HG03039 (cell line): ENCODE measurements around the gene IER3.
"Not testable (repeated sequence)": the region's sequence is repeated elsewhere in the genome, so short reads cannot be mapped to it uniquely, and the experiment has no call there.

Experiments
- ATAC-seq: cut with Tn5 transposase; IDR thresholded peaks from one replicate; pipeline ENCODE4 v1.9.1; 2021; ENCODE audit warnings: mild to moderate bottlenecking, moderate library complexity; ENCODE audit not compliant: unreplicated experiment

IER3 gene

DNA sequence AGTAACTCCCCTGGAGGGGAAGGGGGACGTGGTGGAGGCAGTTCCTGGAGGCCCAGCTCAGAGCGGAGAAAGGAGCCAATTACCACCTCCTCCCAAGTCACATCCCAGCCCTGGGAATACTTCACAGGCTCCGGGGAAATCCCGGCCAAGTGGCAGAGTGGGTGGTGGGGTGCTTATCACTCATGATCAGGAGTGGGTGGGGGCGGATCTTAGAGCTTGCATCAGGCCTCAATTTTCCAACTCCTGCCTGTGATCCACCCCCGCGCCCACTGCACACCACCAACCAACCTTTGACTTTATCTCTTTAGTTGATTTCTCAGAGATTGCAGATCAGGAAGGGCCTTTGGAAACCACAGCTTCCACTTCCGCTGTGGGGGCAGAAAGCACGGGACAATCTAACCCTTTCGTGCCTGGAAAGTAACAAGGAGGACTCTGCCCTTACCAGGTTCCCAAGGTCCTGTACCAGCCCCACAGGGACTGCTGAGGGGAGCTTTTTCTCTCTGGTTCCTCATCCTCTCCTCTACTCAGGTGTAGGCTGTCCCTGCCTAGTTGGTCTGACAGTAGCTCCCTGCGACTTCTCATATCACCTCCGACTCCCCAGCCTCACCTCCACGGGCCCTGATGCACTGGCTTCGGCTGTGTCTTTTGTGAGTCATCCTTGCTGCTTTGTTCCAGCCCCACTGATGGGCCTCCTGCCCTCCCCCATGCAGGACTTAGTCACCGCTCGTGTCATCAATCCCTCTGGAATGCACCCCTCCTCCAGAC is 24.9 kb upstream of the IER3 start:
- no peak for ATAC-seq

- no peak for ATAC-seq
Measured at GRCh38 chr6:30768634-30769087, 24.3 kb upstream of the IER3 start.

DNA sequence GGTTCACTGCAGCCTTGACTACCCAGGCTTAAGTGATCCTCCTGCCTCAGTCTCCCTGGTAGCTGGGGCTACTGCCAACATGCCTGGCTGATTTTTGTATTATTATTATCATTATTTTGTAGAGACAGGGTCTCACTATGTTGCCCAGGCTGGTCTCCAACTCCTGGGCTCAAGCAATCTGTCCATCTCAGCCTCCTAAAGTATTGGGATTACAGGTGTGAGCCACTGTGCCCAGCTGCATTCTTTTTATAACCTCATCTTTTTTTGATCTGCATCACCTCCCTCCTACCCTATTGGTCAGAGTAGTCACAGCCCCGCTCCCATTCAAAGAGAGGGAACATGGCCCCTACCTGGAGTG is 23.6 kb upstream of the IER3 start:
- no peak for ATAC-seq

GRCh38 chr6:30767158-30767943 is 23.0 kb upstream of the IER3 start:
- ATAC-seq: no peak

GRCh38 chr6:30766461-30767157 is 22.3 kb upstream of the IER3 start:
- ATAC-seq: no peak

DNA sequence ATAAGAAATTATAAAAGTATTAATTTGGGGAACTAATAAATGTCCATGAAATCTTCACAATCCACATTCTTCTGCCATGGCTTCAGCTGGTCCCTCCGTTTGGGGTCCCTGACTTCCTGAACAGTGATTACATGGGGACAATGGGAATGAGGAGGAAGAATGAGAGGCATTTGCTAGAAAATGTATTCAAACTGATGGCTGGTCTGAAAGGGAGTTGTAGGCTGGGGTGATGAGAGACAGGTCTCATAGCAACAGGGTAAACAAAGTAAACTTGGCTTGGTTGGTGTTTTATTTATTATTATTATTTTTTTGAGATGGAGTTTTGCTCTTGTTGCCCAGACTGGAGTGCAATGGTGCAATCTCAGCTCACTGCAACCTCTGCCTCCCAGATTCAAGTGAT is 21.1 kb upstream of the IER3 start:
- ATAC-seq: not testable (repeated sequence)

- ATAC-seq: not testable (repeated sequence)
Measured at GRCh38 chr6:30764490-30765043, 20.2 kb upstream of the IER3 start.

DNA sequence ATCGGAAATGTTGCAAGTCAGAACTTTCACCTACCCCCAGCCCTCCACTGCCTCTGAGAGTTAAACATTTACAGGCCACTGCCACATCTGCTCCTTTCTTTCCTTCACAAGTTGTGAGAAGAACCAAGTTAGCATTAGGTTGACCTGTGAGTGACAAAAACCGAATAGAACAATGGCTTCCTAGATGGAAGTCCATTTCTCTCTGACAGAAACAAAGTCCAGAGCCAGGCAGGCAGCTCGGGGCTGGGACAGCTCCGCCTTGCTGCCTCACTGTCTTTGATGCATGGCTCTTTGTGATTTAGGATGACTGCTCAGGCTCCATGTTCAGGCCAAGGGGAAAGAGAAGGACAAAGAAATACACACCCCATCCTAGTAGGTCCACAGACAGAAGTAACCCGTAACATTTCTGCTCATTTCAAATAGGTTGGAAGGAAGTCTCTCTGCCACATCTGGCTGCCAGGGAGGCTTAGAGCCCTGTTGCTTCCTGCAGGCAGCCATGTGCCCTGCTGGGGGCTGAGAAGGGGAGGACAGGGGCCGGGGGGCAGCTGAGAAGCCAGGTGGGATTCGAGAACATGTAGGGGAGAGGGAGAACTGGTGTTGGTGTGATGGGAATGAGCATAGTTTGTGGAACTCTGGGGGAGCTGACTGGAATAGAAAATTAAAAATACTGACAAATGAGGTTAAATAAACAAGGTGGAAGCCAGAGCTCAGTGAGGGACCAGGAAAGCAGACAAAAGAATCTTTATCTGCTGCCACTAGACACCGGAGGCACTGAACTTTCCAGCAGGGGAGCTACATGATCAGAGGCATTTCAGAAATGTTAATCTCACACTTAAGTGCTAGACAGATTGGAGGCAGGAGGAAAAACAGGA is 19.5 kb upstream of the IER3 start:
- ATAC-seq: no peak

- no peak for ATAC-seq
Measured at GRCh38 chr6:30763155-30763617, 18.8 kb upstream of the IER3 start.

DNA sequence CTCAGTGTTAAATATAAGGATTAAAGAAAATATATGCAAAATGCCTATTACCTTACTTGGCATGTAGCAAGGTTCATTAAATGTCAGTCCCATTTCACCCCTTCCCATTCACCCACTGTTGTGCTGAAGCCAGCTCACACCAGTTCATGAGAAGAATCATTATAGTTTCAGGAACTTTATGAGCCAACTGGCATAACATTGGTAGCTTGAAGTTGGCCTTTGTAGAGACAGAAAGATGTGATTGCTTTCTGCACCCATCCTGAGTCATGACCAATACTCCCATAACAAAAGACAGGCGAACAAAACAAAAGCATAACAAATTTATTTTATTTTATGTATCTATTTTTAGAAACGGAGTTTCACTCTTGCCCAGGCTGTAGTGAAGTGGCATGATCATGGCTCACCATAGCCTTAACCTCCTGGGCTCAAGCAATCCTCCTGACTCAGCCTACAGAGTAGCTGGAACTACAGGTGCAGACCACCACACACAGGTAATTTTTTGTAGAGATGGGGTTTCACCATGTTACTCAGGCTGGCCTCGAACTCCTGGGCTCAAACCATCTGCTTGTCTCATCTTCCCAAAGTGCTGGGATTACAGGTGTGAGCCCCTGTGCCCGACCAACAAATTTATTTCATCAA is 17.6 kb upstream of the IER3 start:
- ATAC-seq: no peak

GRCh38 chr6:30760549-30760948 is 16.2 kb upstream of the IER3 start:
- no peak for ATAC-seq

DNA sequence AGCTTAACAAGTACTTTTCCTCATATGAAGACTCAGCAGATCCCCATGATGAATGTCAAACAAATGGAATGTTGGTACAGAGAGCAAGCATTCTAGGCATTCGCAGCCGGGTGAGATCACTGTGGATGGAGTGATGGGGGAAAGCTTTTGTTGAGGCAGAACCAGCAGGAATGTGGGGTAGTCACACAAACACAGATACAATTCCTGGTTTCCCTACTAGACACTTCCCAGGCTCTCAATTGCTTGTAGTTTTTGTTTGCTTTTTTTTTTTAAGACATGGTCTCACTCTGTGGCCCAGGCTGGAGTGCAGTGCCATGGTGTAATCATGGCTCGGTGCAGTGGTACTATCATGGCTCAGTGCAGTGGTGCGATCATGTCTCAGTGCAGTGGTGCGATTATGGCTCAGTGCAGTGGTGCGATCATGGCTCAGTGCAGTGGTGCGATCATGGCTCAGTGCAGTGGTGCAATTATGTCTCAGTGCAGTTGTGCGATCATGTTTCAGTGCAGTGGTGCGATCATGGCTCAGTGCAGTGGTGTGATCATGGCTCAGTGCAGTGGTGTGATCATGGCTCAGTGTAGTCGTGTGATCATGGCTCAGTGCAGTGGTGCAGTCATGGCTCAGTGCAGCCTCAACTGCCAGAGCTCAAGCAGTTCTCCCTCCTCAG is 15.4 kb upstream of the IER3 start:
- no peak for ATAC-seq

DNA sequence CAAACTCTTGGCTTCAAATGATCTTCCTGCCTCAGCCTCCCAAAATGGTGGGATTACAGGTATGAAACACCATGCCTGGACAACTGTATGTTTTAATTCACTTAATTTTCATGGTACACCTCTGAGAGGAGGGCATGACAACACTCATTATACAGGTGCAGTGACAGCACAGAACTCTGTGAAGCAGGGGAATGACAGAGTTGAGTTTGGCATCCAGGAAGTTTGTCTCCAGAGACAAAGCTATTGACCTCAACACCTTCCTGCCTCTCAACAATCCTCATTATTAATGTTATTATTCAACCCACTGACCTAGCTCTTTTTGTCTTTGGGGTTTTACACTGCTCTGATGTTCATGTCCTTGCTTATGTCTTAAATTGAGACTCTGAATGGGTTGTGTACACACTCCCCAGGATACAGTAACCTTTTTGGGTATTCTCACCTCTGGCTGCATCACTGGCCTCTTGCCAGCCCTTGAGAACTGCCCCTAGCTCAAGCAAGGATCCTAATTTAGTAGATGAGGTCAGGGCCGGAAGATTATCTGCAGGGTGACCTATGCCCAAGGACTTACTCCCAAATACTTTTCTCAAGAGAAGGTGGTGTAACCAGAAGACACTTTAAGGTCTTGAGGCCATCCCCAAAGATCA is 13.0 kb upstream of the IER3 start:
- no peak for ATAC-seq

GRCh38 chr6:30756405-30757003 is 12.2 kb upstream of the IER3 start:
- not testable (repeated sequence) for ATAC-seq

DNA sequence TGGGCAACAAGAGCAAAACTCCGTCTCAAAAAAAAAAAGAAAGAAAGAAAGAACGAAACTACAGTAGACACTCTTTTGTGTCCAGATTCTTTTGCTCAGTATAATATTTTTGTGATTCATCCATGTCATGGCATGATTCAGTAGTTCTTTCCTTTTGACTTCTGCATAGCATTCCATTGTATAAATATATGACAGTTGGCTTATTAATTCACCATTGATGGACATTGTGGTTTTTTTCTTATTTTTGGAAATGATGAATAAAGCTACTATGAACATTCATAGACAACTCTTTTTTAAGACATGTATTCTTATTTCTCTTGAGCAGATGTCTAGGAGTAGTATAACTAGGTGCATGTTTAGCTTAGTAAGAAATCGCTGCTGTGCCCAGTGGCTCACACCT is 10.3 kb upstream of the IER3 start:
- ATAC-seq: no peak

DNA sequence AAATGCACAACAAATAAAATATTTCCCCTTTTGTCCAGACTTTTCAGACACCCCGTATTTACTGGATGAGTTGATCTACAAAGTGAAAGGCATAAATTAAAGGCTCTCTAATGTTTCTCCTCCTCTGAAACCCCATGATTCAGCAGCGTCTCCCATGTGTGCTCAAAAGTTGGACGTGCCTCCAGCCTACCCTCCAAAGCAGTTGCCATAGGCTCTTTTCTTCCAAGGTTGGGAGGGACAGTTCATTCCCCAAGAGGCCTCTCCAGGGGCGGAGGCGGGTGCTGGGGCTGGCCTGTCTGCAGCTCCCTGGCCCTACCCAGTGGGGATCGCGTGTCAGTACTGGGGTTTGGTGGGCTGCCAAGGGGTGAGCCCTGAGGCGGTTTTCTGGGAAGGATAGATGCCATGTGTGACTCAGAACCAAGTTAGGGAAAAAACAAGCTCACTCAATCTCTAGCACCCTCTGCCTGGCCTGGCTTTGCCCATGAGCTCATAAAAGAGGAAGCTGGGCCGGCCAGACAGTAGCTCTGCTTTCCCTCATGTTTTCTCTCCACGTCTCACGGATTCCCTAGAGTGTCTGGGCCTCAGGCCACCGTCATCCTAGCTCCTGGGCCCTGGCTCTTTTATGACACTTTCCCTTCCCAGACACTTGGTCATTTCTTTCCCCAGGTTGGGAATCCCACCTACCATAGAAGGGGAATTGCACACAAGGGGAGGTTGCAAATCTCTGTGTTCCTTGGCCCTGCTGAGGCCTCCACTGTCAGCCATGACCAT is 8.0 kb upstream of the IER3 start:
- ATAC-seq: no peak

DNA sequence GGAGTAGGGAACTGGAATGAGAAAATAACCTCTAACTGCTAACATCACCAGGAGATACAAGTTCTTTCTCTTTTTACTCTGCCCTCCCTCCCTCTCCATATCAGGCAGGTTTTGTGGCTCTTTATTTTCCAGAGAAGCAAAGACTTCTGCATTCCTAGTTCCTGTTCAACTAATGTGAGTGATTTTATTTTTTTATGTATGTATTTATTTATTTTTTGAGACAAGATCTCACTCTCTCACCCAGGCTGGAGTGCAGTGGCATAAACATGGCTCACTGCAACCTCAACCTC is 6.0 kb upstream of the IER3 start:
- ATAC-seq: no peak
